Central memory CD4-positive, alpha-beta T cell (primary cell): ENCODE measurements around the gene TIPIN.
"Not testable (repeated sequence)": the region's sequence is repeated elsewhere in the genome, so short reads cannot be mapped to it uniquely, and the experiment has no call there.

Source experiments
- DNase-seq: peaks from one replicate; pipeline ENCODE4 v3.0.0; 2022
- total RNA-seq, 3 experiments: gene quantifications; one replicate each; lab custom pipeline; 2026; lab: John Stamatoyannopoulos, UW

TIPIN gene
- 4.6 to 69.3 (median 8.5) reads per million in 3 experiments for total RNA-seq

GRCh38 chr15:66356359-66357236 is at the start of gene TIPIN:
Gene TIPIN, minus strand, starts transcription at chr15:66356685. Its CDS starts 3,738 bp downstream, at chr15:66352947.
- DNase-seq = peak; percentile 95

GRCh38 chr15:66405615-66406014 is 49.1 kb upstream of the TIPIN start:
- DNase-seq = no peak

GRCh38 chr15:66405007-66405406 is 48.5 kb upstream of the TIPIN start:
- no peak for DNase-seq

- DNase-seq = no peak
Observed at GRCh38 chr15:66404532-66404931, 48.0 kb upstream of the TIPIN start.

- no peak for DNase-seq
Observed at GRCh38 chr15:66404122-66404521, 47.6 kb upstream of the TIPIN start.

GRCh38 chr15:66403323-66403722 is 46.8 kb upstream of the TIPIN start:
- DNase-seq = no peak

- no peak for DNase-seq
Observed at GRCh38 chr15:66402761-66403284, 46.3 kb upstream of the TIPIN start.

- peak; percentile 30 for DNase-seq
Observed at GRCh38 chr15:66401130-66402021, 44.9 kb upstream of the TIPIN start.

GRCh38 chr15:66400351-66400774 is 43.9 kb upstream of the TIPIN start:
- no peak for DNase-seq

- no peak for DNase-seq
Observed at GRCh38 chr15:66399276-66399675, 42.8 kb upstream of the TIPIN start.

- no peak for DNase-seq
Observed at GRCh38 chr15:66394915-66395314, 38.4 kb upstream of the TIPIN start.

GRCh38 chr15:66394472-66394871 is 38.0 kb upstream of the TIPIN start:
- DNase-seq = peak; percentile 11

GRCh38 chr15:66393037-66393436 is 36.6 kb upstream of the TIPIN start:
- not testable (repeated sequence) for DNase-seq

- peak; percentile 44 for DNase-seq
Observed at GRCh38 chr15:66390678-66391077, 34.2 kb upstream of the TIPIN start.

- DNase-seq = peak; percentile 15
Observed at GRCh38 chr15:66389859-66390381, 33.4 kb upstream of the TIPIN start.

GRCh38 chr15:66389098-66389858 is 32.8 kb upstream of the TIPIN start:
- peak; percentile 21 for DNase-seq

GRCh38 chr15:66388576-66388975 is 32.1 kb upstream of the TIPIN start:
- no peak for DNase-seq

GRCh38 chr15:66388043-66388363 is 31.5 kb upstream of the TIPIN start:
- no peak for DNase-seq

GRCh38 chr15:66387163-66388042 is 30.9 kb upstream of the TIPIN start:
- peak; percentile 51 for DNase-seq

- DNase-seq = peak; percentile 98
Observed at GRCh38 chr15:66386204-66387123, 30.0 kb upstream of the TIPIN start, which contains the start of gene MAP2K1. Gene MAP2K1, plus strand, starts transcription at chr15:66386912. Its CDS starts 436 bp downstream, at chr15:66387348.
